Aorta (tissue), 5 donors: Measurements from ENCODE around the gene CAPN7. TPM values are rescaled to one million over a fixed set of nuclear protein-coding genes. Genes with fewer than 3 reads are reported as not detected.
"Not testable (repeated sequence)": the region's sequence is repeated elsewhere in the genome, so short reads cannot be mapped to it uniquely, and the experiment has no call there.

Experiments used
- ATAC-seq: fragments of 200-7000 bp; cut with Tn5 transposase; one replicate; pipeline ENCODE4 v1.9.1; 2022; ENCODE audit warnings: moderate library complexity; ENCODE audit not compliant: low FRiP score
- DNase-seq, 2 donors: peaks; one replicate each; pipeline ENCODE4 v3.0.0-alpha.2; 2020
- H3K27ac ChIP-seq, 2 donors: one replicate each; pipeline ENCODE4 v1.5.1; 2013; ENCODE audit warnings: low read length in 2 of 2, mild to moderate bottlenecking in 2 of 2, moderate library complexity in 2 of 2, control low read depth in 1 of 2, inconsistent platforms in 1 of 2, low read depth in 1 of 2
- H3K27me3 ChIP-seq, 2 donors: one replicate each; pipeline ENCODE4 v1.6.1; 2013; ENCODE audit warnings: control low read depth in 1 of 2, low read length in 1 of 2, mild to moderate bottlenecking in 1 of 2, moderate library complexity in 1 of 2; ENCODE audit not compliant: insufficient read depth in 2 of 2, control insufficient read depth in 1 of 2
- H3K36me3 ChIP-seq, 2 donors: one replicate each; pipeline ENCODE4 v1.6.1; 2013; ENCODE audit warnings: control low read depth in 1 of 2, low read length in 1 of 2, mild to moderate bottlenecking in 1 of 2; ENCODE audit not compliant: insufficient read depth in 2 of 2, control insufficient read depth in 1 of 2
- H3K4me1 ChIP-seq, 2 donors: one replicate each; pipeline ENCODE4 v1.6.1; 2013; ENCODE audit warnings: low read length in 2 of 2, control low read depth in 1 of 2, mild to moderate bottlenecking in 1 of 2, moderate library complexity in 1 of 2; ENCODE audit not compliant: insufficient read depth in 2 of 2, control insufficient read depth in 1 of 2
- H3K4me3 ChIP-seq, 2 donors: one replicate each; pipeline ENCODE4 v1.5.1; 2013; ENCODE audit warnings: low read length in 2 of 2, control low read depth in 1 of 2, mild to moderate bottlenecking in 1 of 2
- H3K9me3 ChIP-seq: one replicate; pipeline ENCODE4 v1.6.1; 2013; ENCODE audit warnings: mild to moderate bottlenecking, low read length; ENCODE audit not compliant: control insufficient read depth
- WGBS, 2 donors: extraction: QIAGEN DNeasy Blood & Tissue Kit; methylation state at CpG; one replicate each; pipeline ENCODE4 v1.1.7; 2013; 5-methylcytosine and 5-hydroxymethylcytosine counted together
- intact Hi-C, 2 donors: fragments of 100-400 bp; cut with DNase I; formaldehyde crosslinking; loops; one replicate each; pipeline versions ENCODE4 v1.14.2 to v1.15.0; 2022
- long read RNA-seq, 2 donors: library from polyadenylated mRNA; unstranded; transcript quantifications; one replicate each; pipeline ENCODE4 v2.0.0, GENCODE V29; 2020 to 2021
- polyA plus RNA-seq, 2 donors: library from polyadenylated mRNA; stranded (reverse); fragments of 200-250 nt; gene quantifications; one replicate each; pipeline ENCODE4 v1.2.3, GENCODE V29; 2013
- total RNA-seq, 2 donors: library from RNA; stranded (reverse); fragmentation: NEBNext Ultra II Directional; extraction: Animal tissue kit (Norgen Biotek cat#: 25700); gene quantifications; one replicate each; pipeline ENCODE4 v1.2.1, GENCODE V29; 2021
- donor health status: healthy with polysubstance abuse.
- donor health status: Bipolar disorder and iron deficiency.
- donor health status: DM: no; HTN: no; CAD: no.
- donor health status: DM: no; HTN: no; CAD: no.
- donor health status: DM: yes; HTN: yes; CAD: no.

CAPN7 gene
- total RNA-seq: 10 to 100 TPM; 48.2 to 54.4 TPM
- polyA plus RNA-seq: 10 to 100 TPM; 14.5 to 24.1 TPM
- long read RNA-seq, donor 1, full-length matches to known transcripts: 2 of 16 reads
- long read RNA-seq, donor 1, partial matches to known transcripts: 7 of 16 reads
- long read RNA-seq, donor 1, other reads (novel, unspliced or antisense): 7 of 16 reads
- long read RNA-seq, donor 2, full-length matches to known transcripts: 13 of 31 reads
- long read RNA-seq, donor 2, partial matches to known transcripts: 1 of 31 reads
- long read RNA-seq, donor 2, other reads (novel, unspliced or antisense): 17 of 31 reads

- H3K4me3 ChIP-seq: peak within 1 kb of the TSS; percentile 95 to 97
- H3K36me3 ChIP-seq: no peaks in the 10 kb centered on the region
- DNase-seq: peak; percentile 96 to 98
- 0% methylated on average over 75 to 92 of the region's 92 CpGs for WGBS, 2 donors
- peak within 1 kb of the TSS; percentile 49 to 91 for H3K27ac ChIP-seq
- no peaks in the 10 kb centered on the region for H3K27me3 ChIP-seq
- H3K4me1 ChIP-seq: no peaks in the 10 kb centered on the region
- peak; percentile 99 for ATAC-seq
- H3K9me3 ChIP-seq: no peaks in the 10 kb centered on the region
- intact Hi-C loops: loop anchor here in 1 of 2 donors (5.0 to 10.0 kb wide), 3 partner anchors 109 to 349 kb away; partner anchors contain the start of genes NR2C2 and RBSN
Observed at GRCh38 chr3:15205934-15206661, at the start of gene CAPN7. TSS of gene CAPN7 (plus strand) at chr3:15206246. CDS start at chr3:15206496, 250 bp downstream.

DNA sequence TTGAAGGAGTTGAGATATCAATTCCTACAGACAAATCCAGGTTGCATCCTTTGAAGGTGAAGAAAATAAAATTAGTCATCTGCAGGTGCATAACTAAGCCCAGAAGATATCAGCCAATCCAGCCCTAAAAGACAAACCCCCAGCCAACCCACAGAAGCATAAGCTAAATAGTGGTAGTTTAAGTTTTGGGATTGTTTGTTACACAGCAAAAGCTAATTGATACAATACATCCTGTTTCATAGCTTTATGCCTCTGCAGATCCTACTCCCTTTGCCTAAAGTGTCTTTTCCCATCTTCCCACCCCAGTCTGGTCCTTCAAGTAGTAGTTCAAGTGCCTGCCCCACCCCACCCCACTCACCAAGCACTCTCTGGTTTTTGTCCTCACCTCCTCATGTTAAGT, 48.6 kb upstream of the CAPN7 start:
- Histone ChIP-seq H3K27ac (no peak overlapping the region), H3K4me1 (no peaks in the 10 kb centered on the region), H3K27me3 (peaks cover 0 to 2% of the 10 kb centered on the region in 2 donors), H3K36me3 (no peaks in the 10 kb centered on the region), H3K4me3 (no peak overlapping the region), H3K9me3 (no peaks in the 10 kb centered on the region)
- DNase-seq: no peak
- ATAC-seq: no peak
- intact Hi-C loops: no loop called here

DNA sequence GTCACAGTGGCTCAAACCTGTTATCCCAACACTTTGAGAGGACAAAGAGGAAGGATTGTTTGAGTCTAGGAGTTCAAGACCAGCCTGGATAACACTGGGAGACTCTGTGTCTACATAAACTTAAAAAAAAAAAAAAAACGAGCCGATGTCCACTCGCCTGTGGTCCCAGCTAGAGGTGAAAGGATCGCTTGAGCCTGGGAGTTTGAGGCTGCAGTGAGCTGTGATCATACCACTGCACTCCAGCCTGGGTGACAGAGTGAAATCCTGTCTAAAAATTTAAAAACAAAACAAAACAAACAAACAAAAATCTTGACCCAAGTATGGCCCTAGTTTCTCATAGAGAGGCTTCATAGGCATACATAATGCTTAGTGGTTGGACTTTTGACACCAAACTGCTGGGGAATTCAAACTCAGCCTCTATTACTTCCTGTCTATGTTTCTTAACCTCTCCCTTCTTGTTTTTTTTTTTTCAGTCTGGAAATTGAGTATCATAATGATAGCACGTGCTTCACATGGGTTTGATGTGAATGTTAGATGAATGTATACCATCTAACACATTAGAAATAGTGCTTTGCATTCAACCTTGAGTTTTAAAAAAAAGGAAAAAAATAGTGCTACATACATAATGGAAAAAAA, 46.4 kb upstream of the CAPN7 start:
- DNase-seq (no peak), ATAC-seq (no peak)
- no peak overlapping the region for H3K4me3 ChIP-seq
- 78 to 81% methylated on average over 5 of the region's 5 CpGs for WGBS, 2 donors
- H3K36me3 ChIP-seq: no peaks in the 10 kb centered on the region
- intact Hi-C loops: no loop called here
- peaks cover 0 to 2% of the 10 kb centered on the region in 2 donors for H3K27me3 ChIP-seq
- no peaks in the 10 kb centered on the region for H3K9me3 ChIP-seq
- no peak overlapping the region for H3K27ac ChIP-seq
- H3K4me1 ChIP-seq: no peaks in the 10 kb centered on the region

DNA sequence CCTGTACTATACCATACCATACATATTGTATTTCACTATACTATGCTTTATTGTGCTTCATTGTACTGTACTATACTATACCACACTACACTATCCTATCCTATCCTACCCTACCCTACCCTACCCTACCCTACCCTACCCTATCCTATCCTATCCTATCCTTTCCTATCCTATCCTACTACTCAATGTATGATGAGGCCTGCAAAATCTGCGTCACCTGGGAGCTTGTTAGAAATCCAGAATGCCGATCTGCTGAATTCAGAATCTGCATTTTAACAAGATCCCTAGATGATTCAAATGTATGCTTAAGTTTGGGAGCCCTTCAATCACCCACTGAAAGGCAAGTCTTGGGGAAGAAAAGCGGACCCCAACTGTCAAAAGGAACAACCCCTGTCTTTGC, 45.4 kb upstream of the CAPN7 start:
- Histone ChIP-seq H3K9me3 (no peaks in the 10 kb centered on the region), H3K4me1 (no peaks in the 10 kb centered on the region), H3K27me3 (peaks cover 0 to 2% of the 10 kb centered on the region in 2 donors), H3K36me3 (no peaks in the 10 kb centered on the region), H3K4me3 (no peak overlapping the region), H3K27ac (no peak overlapping the region)
- no peak for DNase-seq
- 82 to 84% methylated on average over 3 of the region's 3 CpGs for WGBS, 2 donors
- intact Hi-C loops: no loop called here
- ATAC-seq: no peak

- no peak overlapping the region for H3K27ac ChIP-seq
- 50 to 51% methylated on average over 1 of the region's 1 CpG for WGBS, 2 donors
- DNase-seq (no peak), ATAC-seq (no peak)
- H3K4me3 ChIP-seq: no peak overlapping the region
- H3K4me1 ChIP-seq: no peaks in the 10 kb centered on the region
- peaks cover 0 to 2% of the 10 kb centered on the region in 2 donors for H3K27me3 ChIP-seq
- H3K9me3 ChIP-seq: no peaks in the 10 kb centered on the region
- no peaks in the 10 kb centered on the region for H3K36me3 ChIP-seq
- intact Hi-C loops: no loop called here
Observed at GRCh38 chr3:15161133-15161532, 44.9 kb upstream of the CAPN7 start.

GRCh38 chr3:15163656-15164055, 42.4 kb upstream of the CAPN7 start:
- H3K4me3 ChIP-seq, H3K9me3 ChIP-seq, ATAC-seq, intact Hi-C loops, H3K36me3 ChIP-seq, H3K27me3 ChIP-seq, DNase-seq, H3K27ac ChIP-seq, H3K4me1 ChIP-seq: not testable (repeated sequence)
- WGBS, 2 donors: 93 to 94% methylated on average over 20 to 21 of the region's 24 CpGs

DNA sequence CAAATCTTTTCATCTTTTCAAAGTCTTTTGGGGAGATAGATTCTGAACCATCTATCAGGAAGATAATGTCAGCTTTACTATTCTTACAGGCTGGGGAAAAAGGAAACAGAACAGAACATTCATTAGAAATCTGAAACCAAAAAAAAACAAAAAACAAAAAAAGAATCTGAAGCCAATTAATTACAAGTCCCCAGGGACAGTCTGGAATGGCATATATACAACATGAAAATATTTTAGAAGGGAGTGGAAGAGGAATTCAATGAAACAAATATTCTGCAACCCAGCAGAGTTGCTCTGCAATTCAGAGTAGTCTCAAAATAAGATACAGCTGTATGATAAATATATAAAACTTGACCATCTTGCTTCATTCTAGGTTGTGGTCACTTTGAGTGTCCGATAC, 41.7 kb upstream of the CAPN7 start:
- Histone ChIP-seq H3K4me1 (no peaks in the 10 kb centered on the region), H3K36me3 (no peaks in the 10 kb centered on the region), H3K4me3 (no peak overlapping the region), H3K27ac (no peak overlapping the region), H3K9me3 (no peaks in the 10 kb centered on the region), H3K27me3 (peaks cover 0 to 2% of the 10 kb centered on the region in 2 donors)
- intact Hi-C loops: no loop called here
- WGBS, 2 donors: 86 to 93% methylated on average over 1 of the region's 1 CpG
- DNase-seq (no peak), ATAC-seq (no peak)

- no peak for DNase-seq
- no peak for ATAC-seq
- 91 to 92% methylated on average over 6 of the region's 6 CpGs for WGBS, 2 donors
- no peaks in the 10 kb centered on the region for H3K9me3 ChIP-seq
- intact Hi-C loops: no loop called here
- H3K27me3 ChIP-seq: peaks cover 0 to 2% of the 10 kb centered on the region in 2 donors
- no peaks in the 10 kb centered on the region for H3K4me1 ChIP-seq
- H3K27ac ChIP-seq: no peak overlapping the region
- H3K4me3 ChIP-seq: no peak overlapping the region
- H3K36me3 ChIP-seq: no peaks in the 10 kb centered on the region
Observed at GRCh38 chr3:15165061-15165460, 41.0 kb upstream of the CAPN7 start.
